MM.1S (cell line): Measurements from ENCODE around the gene PAFAH1B1.

Experiments used
- DNase-seq: peaks from one replicate; pipeline ENCODE4 v3.0.0-alpha.2; 2015
- H2AFZ ChIP-seq: fragments of 300-600 bp; sonication (generic); 2 replicates; pipeline ENCODE4 v1.6.0; 2016; ENCODE audit warnings: antibody characterized with exemption, low read length
- H3F3A ChIP-seq: fragments of 300-600 bp; sonication (generic); 2 replicates; pipeline ENCODE4 v1.6.1; 2016; ENCODE audit warnings: mild to moderate bottlenecking, antibody characterized with exemption, low read length, moderate library complexity, mixed read lengths; ENCODE audit not compliant: insufficient read depth
- H3K27ac ChIP-seq: fragments of 300-600 bp; sonication (generic); 2 replicates; pipeline ENCODE4 v1.5.1; 2016; ENCODE audit warnings: mild to moderate bottlenecking, low read length
- H3K27me3 ChIP-seq: fragments of 300-600 bp; sonication (generic); replicated peaks from 2 replicates; pipeline ENCODE4 v1.6.0; 2016; ENCODE audit warnings: low read length; ENCODE audit not compliant: insufficient read depth
- H3K36me3 ChIP-seq: fragments of 300-600 bp; sonication (generic); replicated peaks from 2 replicates; pipeline ENCODE4 v1.6.1; 2016; ENCODE audit warnings: mild to moderate bottlenecking, low read length, mixed read lengths; ENCODE audit not compliant: insufficient read depth
- H3K4me1 ChIP-seq: fragments of 300-600 bp; sonication (generic); 2 replicates; pipeline ENCODE4 v1.6.1; 2016; ENCODE audit warnings: low read length, mixed read lengths
- H3K4me2 ChIP-seq: fragments of 300-600 bp; sonication (generic); 2 replicates; pipeline ENCODE4 v1.6.0; 2016; ENCODE audit warnings: low read depth, low read length
- H3K4me3 ChIP-seq: fragments of 300-600 bp; sonication (generic); 2 replicates; pipeline ENCODE4 v1.5.1; 2016; ENCODE audit warnings: low read length, mixed read lengths
- H3K79me2 ChIP-seq: fragments of 300-600 bp; sonication (generic); 2 replicates; pipeline ENCODE4 v1.6.1; 2016; ENCODE audit warnings: mixed run types, low read length, mixed read lengths
- H3K9ac ChIP-seq: fragments of 300-600 bp; sonication (generic); 2 replicates; pipeline ENCODE4 v1.6.1; 2016; ENCODE audit warnings: low read length, mixed read lengths
- H3K9me2 ChIP-seq: fragments of 300-600 bp; sonication (generic); replicated peaks from 2 replicates; pipeline ENCODE4 v1.6.1; 2016; ENCODE audit warnings: mild to moderate bottlenecking, low read length, mixed read lengths; ENCODE audit not compliant: insufficient read depth
- H3K9me3 ChIP-seq: fragments of 300-600 bp; sonication (generic); replicated peaks from 2 replicates; pipeline ENCODE4 v1.6.1; 2016; ENCODE audit warnings: mild to moderate bottlenecking, low read length, mixed read lengths; ENCODE audit not compliant: insufficient read depth
- H4K20me1 ChIP-seq: fragments of 300-600 bp; sonication (generic); 2 replicates; pipeline ENCODE4 v1.6.1; 2016; ENCODE audit warnings: mild to moderate bottlenecking, low read length, moderate library complexity, mixed read lengths; ENCODE audit not compliant: insufficient read depth
- CTCF ChIP-seq: fragments of 300-600 bp; sonication (generic); IDR thresholded peaks from 2 replicates; pipeline ENCODE4 v1.5.1; 2016; ENCODE audit warnings: antibody characterized with exemption, low read length, mixed read lengths
- EZH2 ChIP-seq: fragments of 300-600 bp; sonication (generic); optimal IDR thresholded peaks from 2 replicates; pipeline ENCODE3; 2017; ENCODE audit warnings: low read depth, mild to moderate bottlenecking, antibody characterized with exemption, low read length, mixed read lengths
- EZH2phosphoT487 ChIP-seq: fragments of 300-600 bp; sonication (generic); IDR thresholded peaks from 2 replicates; pipeline ENCODE4 v1.6.1; 2018; ENCODE audit warnings: antibody characterized with exemption, low read length

The PAFAH1B1 gene

GRCh38 chr17:2722611-2723010 is 129.2 kb downstream of the PAFAH1B1 start:
- no peak for DNase-seq
- Histone ChIP-seq H3K79me2 (no peaks in the 10 kb centered on the region), H3K4me1 (no peaks in the 10 kb centered on the region), H3K9me3 (no peaks in the 10 kb centered on the region), H3K27ac (no peak overlapping the region), H4K20me1 (no peaks in the 10 kb centered on the region), H3K9ac (no peak overlapping the region), H3K9me2 (no peaks in the 10 kb centered on the region), H2AFZ (no peak overlapping the region), H3K4me3 (no peak overlapping the region), H3K36me3 (no peaks in the 10 kb centered on the region), H3K4me2 (no peak overlapping the region), H3F3A (no peaks in the 10 kb centered on the region), H3K27me3 (peaks cover 42% of the 10 kb centered on the region)
- TF ChIP-seq CTCF, result no peak
- no peak for TF ChIP-seq EZH2phosphoT487
- TF ChIP-seq EZH2, result no peak

DNA sequence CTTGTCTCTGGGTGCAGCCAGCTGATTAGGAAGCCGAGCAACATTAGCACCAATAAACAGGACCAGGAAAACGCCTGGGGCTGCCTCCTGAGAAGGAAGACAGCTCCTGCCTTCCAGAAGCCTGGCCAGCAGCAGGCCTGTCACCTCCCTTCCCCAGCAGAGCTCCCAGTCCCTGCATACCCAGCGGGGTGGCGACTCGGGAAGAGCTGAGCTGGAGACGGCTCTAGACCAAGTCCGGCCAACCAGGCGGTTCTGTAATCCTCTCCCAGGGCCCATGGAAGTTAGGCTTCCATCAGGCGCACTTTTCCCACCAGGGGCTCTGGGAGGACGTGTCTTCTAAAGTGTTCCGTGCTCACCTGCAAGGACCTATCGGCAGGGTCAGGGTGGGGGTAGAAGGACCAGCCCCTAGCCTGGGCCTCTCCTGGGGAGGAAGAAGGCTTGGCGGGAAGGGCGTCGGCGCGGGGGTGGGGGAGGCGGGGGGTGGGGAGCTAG is 130.1 kb downstream of the PAFAH1B1 start:
- H3K27ac ChIP-seq, result no peak overlapping the region
- H3K9me2 ChIP-seq, result no peaks in the 10 kb centered on the region
- H3K9ac ChIP-seq, result no peak overlapping the region
- no peaks in the 10 kb centered on the region for H3F3A ChIP-seq
- H3K36me3 ChIP-seq, result no peaks in the 10 kb centered on the region
- no peak overlapping the region for H2AFZ ChIP-seq
- H3K4me2 ChIP-seq, result no peak overlapping the region
- TF ChIP-seq EZH2 (no peak), EZH2phosphoT487 (no peak), CTCF (no peak)
- H3K79me2 ChIP-seq, result no peaks in the 10 kb centered on the region
- H3K4me3 ChIP-seq, result no peak overlapping the region
- no peaks in the 10 kb centered on the region for H4K20me1 ChIP-seq
- DNase-seq, result no peak
- H3K27me3 ChIP-seq, result peaks cover 49% of the 10 kb centered on the region
- no peaks in the 10 kb centered on the region for H3K9me3 ChIP-seq
- H3K4me1 ChIP-seq, result no peaks in the 10 kb centered on the region

DNA sequence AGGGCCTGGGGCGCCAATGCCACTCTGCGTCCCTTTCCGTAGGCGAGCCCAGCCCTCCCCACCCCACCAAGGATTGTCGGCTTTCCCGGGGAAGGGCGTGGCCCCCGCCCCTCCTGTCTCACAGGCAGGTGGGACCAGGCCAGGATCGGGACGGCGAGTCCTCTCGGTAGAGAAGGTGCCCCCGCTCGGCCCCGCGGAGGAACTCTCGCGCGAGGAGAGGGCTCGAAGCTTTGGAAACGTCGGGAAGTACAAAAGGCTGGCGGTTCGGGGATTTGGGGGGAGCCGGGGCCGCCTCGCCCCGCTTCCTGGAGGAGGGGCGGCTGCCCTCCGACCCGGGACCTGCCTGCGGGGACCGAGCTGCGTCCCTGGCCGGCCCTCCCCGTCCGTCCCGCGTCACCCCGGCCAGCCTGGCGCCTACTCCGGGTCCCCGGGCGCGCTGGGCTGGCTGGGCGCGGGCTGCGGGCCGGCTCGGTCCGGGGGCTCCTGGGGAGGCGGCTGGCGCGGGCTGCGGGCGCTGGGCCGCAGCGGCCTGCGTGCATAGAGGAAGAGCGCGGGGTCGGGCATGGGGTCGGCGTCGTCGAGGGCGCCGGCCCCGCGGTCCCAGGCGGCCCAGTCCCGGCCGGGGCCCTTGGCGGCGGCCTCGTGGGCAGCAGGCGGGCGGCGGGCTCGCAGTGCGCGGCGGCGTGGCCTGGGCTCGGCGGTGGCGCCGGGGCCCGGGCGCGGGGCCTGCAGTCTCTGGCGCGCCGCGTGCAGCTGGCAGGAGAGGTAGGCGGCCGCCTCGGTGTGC is 130.7 kb downstream of the PAFAH1B1 start:
- no peak overlapping the region for H2AFZ ChIP-seq
- H3K4me3 ChIP-seq, result no peak overlapping the region
- H3K79me2 ChIP-seq, result no peaks in the 10 kb centered on the region
- H3K9me2 ChIP-seq, result no peaks in the 10 kb centered on the region
- H3K27me3 ChIP-seq, result peaks cover 56% of the 10 kb centered on the region
- H3F3A ChIP-seq, result no peaks in the 10 kb centered on the region
- no peak for TF ChIP-seq CTCF
- TF ChIP-seq EZH2phosphoT487, result no peak
- no peak for TF ChIP-seq EZH2
- no peaks in the 10 kb centered on the region for H3K4me1 ChIP-seq
- no peak overlapping the region for H3K27ac ChIP-seq
- no peak overlapping the region for H3K9ac ChIP-seq
- H3K36me3 ChIP-seq, result no peaks in the 10 kb centered on the region
- no peak for DNase-seq
- H3K4me2 ChIP-seq, result no peak overlapping the region
- H3K9me3 ChIP-seq, result no peaks in the 10 kb centered on the region
- H4K20me1 ChIP-seq, result no peaks in the 10 kb centered on the region
